NT2/D1 (cell line): ENCODE results near the gene ZNF716.
"Not testable (repeated sequence)": the region's sequence is repeated elsewhere in the genome, so short reads cannot be mapped to it uniquely, and the experiment has no call there.

Experiments used
- DNase-seq: peaks from one replicate; pipeline ENCODE4 v3.0.0-alpha.2; 2011; ENCODE audit warnings: low read depth, low spot score
- H3K27me3 ChIP-seq: 2 replicates; pipeline ENCODE4 v1.6.0; 2011; ENCODE audit warnings: mild to moderate bottlenecking; ENCODE audit not compliant: insufficient read length, insufficient read depth
- H3K36me3 ChIP-seq: 2 replicates; pipeline ENCODE4 v1.6.1; 2011; ENCODE audit warnings: mild to moderate bottlenecking, low read length, mixed read lengths; ENCODE audit not compliant: insufficient read depth, insufficient read length
- H3K4me1 ChIP-seq: 2 replicates; pipeline ENCODE4 v1.5.1; 2011; ENCODE audit not compliant: insufficient read depth, insufficient read length
- H3K4me3 ChIP-seq: 2 replicates; pipeline ENCODE4 v1.5.1; 2011; ENCODE audit warnings: low read depth; ENCODE audit not compliant: insufficient read length
- H3K9ac ChIP-seq: 2 replicates; pipeline ENCODE4 v1.6.0; 2011; ENCODE audit warnings: low read depth; ENCODE audit not compliant: insufficient read length
- H3K9me3 ChIP-seq: 2 replicates; pipeline ENCODE4 v1.5.1; 2011; ENCODE audit warnings: mild to moderate bottlenecking, low read length; ENCODE audit not compliant: insufficient read depth
- SUZ12 ChIP-seq: IDR thresholded peaks from 2 replicates; pipeline ENCODE4 v1.6.1; 2011; ENCODE audit not compliant: insufficient read length, insufficient read depth; ENCODE audit errors: extremely low read depth
- YY1 ChIP-seq: IDR thresholded peaks from 2 replicates; pipeline ENCODE4 v1.6.1; 2011; ENCODE audit not compliant: insufficient read length, insufficient read depth
- ZNF274 ChIP-seq: IDR thresholded peaks from 2 replicates; pipeline ENCODE4 v1.6.1; 2011; ENCODE audit warnings: mild to moderate bottlenecking, low read depth, low read length

ZNF716 gene

GRCh38 chr7:57426629-57427003, 23.4 kb upstream of the ZNF716 start:
- Histone ChIP-seq H3K27me3 (no peaks in the 10 kb centered on the region), H3K4me1 (no peaks in the 10 kb centered on the region), H3K36me3 (no peaks in the 10 kb centered on the region), H3K9ac (no peak overlapping the region), H3K4me3 (no peak overlapping the region), H3K9me3 (no peaks in the 10 kb centered on the region)
- no peak for DNase-seq
- no peak for TF ChIP-seq SUZ12

- no peak overlapping the region for H3K9ac ChIP-seq
- H3K4me1 ChIP-seq, result no peaks in the 10 kb centered on the region
- H3K27me3 ChIP-seq, result no peaks in the 10 kb centered on the region
- no peak for DNase-seq
- H3K36me3 ChIP-seq, result no peaks in the 10 kb centered on the region
- H3K4me3 ChIP-seq, result no peak overlapping the region
- no peaks in the 10 kb centered on the region for H3K9me3 ChIP-seq
- TF ChIP-seq YY1 (no peak), SUZ12 (no peak), ZNF274 (no peak)
These were observed 22.8 kb upstream of the ZNF716 start for GRCh38 chr7:57427146-57427545.

- Histone ChIP-seq H3K9me3 (no peaks in the 10 kb centered on the region), H3K27me3 (no peaks in the 10 kb centered on the region), H3K4me3 (no peak overlapping the region), H3K4me1 (no peaks in the 10 kb centered on the region), H3K36me3 (no peaks in the 10 kb centered on the region), H3K9ac (no peak overlapping the region)
- TF ChIP-seq ZNF274 (no peak), YY1 (no peak), SUZ12 (no peak)
- no peak for DNase-seq
These were observed 22.4 kb upstream of the ZNF716 start for GRCh38 chr7:57427594-57427993.

- Histone ChIP-seq H3K4me3 (no peak overlapping the region), H3K27me3 (no peaks in the 10 kb centered on the region), H3K4me1 (no peaks in the 10 kb centered on the region), H3K36me3 (no peaks in the 10 kb centered on the region), H3K9me3 (no peaks in the 10 kb centered on the region), H3K9ac (no peak overlapping the region)
- TF ChIP-seq YY1 (no peak), ZNF274 (no peak), SUZ12 (no peak)
- no peak for DNase-seq
These were observed 17.4 kb upstream of the ZNF716 start for GRCh38 chr7:57432583-57432982.

GRCh38 chr7:57437581-57437980, 12.4 kb upstream of the ZNF716 start:
- H3K9me3 ChIP-seq, result no peaks in the 10 kb centered on the region
- H3K4me1 ChIP-seq, result no peaks in the 10 kb centered on the region
- H3K36me3 ChIP-seq, result no peaks in the 10 kb centered on the region
- TF ChIP-seq SUZ12, result no peak
- no peak for TF ChIP-seq ZNF274
- no peak for TF ChIP-seq YY1
- no peak overlapping the region for H3K4me3 ChIP-seq
- no peak for DNase-seq
- H3K9ac ChIP-seq, result no peak overlapping the region
- no peaks in the 10 kb centered on the region for H3K27me3 ChIP-seq

GRCh38 chr7:57438244-57438643, 11.7 kb upstream of the ZNF716 start:
- DNase-seq, result no peak
- no peaks in the 10 kb centered on the region for H3K27me3 ChIP-seq
- H3K4me3 ChIP-seq, result no peak overlapping the region
- no peak for TF ChIP-seq ZNF274
- TF ChIP-seq SUZ12, result no peak
- TF ChIP-seq YY1, result no peak
- no peaks in the 10 kb centered on the region for H3K9me3 ChIP-seq
- no peaks in the 10 kb centered on the region for H3K4me1 ChIP-seq
- no peaks in the 10 kb centered on the region for H3K36me3 ChIP-seq
- no peak overlapping the region for H3K9ac ChIP-seq

- H3K36me3 ChIP-seq, result no peaks in the 10 kb centered on the region
- H3K4me3 ChIP-seq, result no peak overlapping the region
- no peak overlapping the region for H3K9ac ChIP-seq
- DNase-seq, result no peak
- H3K9me3 ChIP-seq, result no peaks in the 10 kb centered on the region
- no peaks in the 10 kb centered on the region for H3K27me3 ChIP-seq
- H3K4me1 ChIP-seq, result no peaks in the 10 kb centered on the region
- no peak for TF ChIP-seq YY1
- TF ChIP-seq SUZ12, result no peak
- TF ChIP-seq ZNF274, result no peak
These were observed 6.4 kb upstream of the ZNF716 start for GRCh38 chr7:57443567-57443966.

- H3K9ac ChIP-seq, DNase-seq, H3K4me3 ChIP-seq, H3K36me3 ChIP-seq, H3K27me3 ChIP-seq, H3K4me1 ChIP-seq: not testable (repeated sequence)
- H3K9me3 ChIP-seq, result peaks cover 95% of the 10 kb centered on the region
- TF ChIP-seq ZNF274, result peak; percentile 92
These were observed 19.3 kb downstream of the ZNF716 start for GRCh38 chr7:57469186-57469828.

GRCh38 chr7:57480304-57480703, 30.3 kb downstream of the ZNF716 start:
- H3K36me3 ChIP-seq, H3K4me3 ChIP-seq, H3K27me3 ChIP-seq, DNase-seq, H3K9ac ChIP-seq, H3K4me1 ChIP-seq: not testable (repeated sequence)
- peaks cover 14% of the 10 kb centered on the region for H3K9me3 ChIP-seq

GRCh38 chr7:57485022-57485421, 35.0 kb downstream of the ZNF716 start:
- H3K4me3 ChIP-seq, DNase-seq, H3K4me1 ChIP-seq, H3K9ac ChIP-seq, H3K36me3 ChIP-seq, H3K27me3 ChIP-seq: not testable (repeated sequence)
- peaks cover 43% of the 10 kb centered on the region for H3K9me3 ChIP-seq
